ENCODE data around the gene ANKRD13B. TPM values are rescaled to one million over a fixed set of nuclear protein-coding genes. Genes with fewer than 3 reads are reported as not detected.
A peak's percentile ranks its signal among the peaks of the same experiment; 100 is the strongest.

Gene ANKRD13B
- total RNA-seq, 4 donors from 2014 or later = 19.0 to 50.1 (median 26.4) TPM

GRCh38 chr17:29586676-29587469, 6.1 kb upstream of the ANKRD13B start:
- Histone ChIP-seq H3K4me3 (peak overlapping the region in 3 of 4 donors; percentile 87 to 97 (median 96)), H3K9me3 (no peaks in the 10 kb centered on the region), H3K4me1 (peaks cover 0 to 91% (median 63%) of the 10 kb centered on the region in 4 donors), H3K27me3 (no peaks in the 10 kb centered on the region), H3K27ac (peak overlapping the region; percentile 32 to 95 (median 86)), H3K36me3 (peaks cover 0 to 15% (median 6%) of the 10 kb centered on the region in 3 donors)
- WGBS, 2 donors = 48 to 52% methylated on average over 9 of the region's 9 CpGs
- no peak for DNase-seq (ENCODE audit: low spot score in 2 of 2)
- TF ChIP-seq POLR2A (IDR thresholded peaks at IDR 0.05) = no peak
- TF ChIP-seq EP300 (IDR thresholded peaks at IDR 0.05) = no peak
- no peak for TF ChIP-seq CTCF (IDR thresholded peaks at IDR 0.05)

GRCh38 chr17:29587591-29587990, 5.3 kb upstream of the ANKRD13B start:
- 44 to 51% methylated on average over 6 of the region's 6 CpGs for WGBS, 2 donors
- TF ChIP-seq EP300 (IDR thresholded peaks at IDR 0.05) (no peak), CTCF (IDR thresholded peaks at IDR 0.05) (no peak), POLR2A (IDR thresholded peaks at IDR 0.05) (no peak)
- Histone ChIP-seq H3K27me3 (no peaks in the 10 kb centered on the region), H3K9me3 (no peaks in the 10 kb centered on the region), H3K27ac (peak overlapping the region; percentile 32 to 95 (median 86)), H3K4me1 (peaks cover 0 to 91% (median 68%) of the 10 kb centered on the region in 4 donors), H3K4me3 (peak overlapping the region; percentile 81 to 97 (median 92)), H3K36me3 (peaks cover 0 to 7% (median 0%) of the 10 kb centered on the region in 3 donors)
- DNase-seq (ENCODE audit: low spot score in 2 of 2) = no peak

DNA sequence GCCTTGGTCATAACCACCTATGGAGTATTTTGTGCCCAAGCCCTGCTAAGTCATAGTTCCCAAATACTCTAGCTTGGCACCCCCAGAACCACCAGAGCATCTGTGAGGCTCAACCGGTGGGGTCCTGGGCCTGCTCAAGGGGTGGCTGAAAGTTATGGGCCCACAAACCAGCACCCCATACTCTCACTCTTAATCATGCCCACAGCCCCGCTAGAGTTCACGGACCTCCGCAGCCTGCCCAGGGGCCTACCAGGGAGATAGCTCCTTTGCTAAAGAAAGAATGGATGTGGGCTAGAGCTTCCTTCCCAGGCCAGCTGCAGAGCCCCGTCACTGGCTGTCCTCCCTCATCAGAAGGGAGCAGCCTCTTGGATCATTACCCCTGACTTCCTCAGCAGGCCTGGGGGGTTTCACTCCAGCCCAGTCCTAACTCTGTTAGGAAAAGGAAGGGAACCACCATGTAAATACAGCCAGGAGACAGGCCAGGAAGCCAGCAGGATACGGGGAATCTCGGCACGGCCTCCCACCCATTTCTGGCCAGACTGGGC, 4.8 kb upstream of the ANKRD13B start:
- H3K9me3 ChIP-seq = no peaks in the 10 kb centered on the region
- H3K36me3 ChIP-seq = peaks cover 0 to 2% (median 0%) of the 10 kb centered on the region in 3 donors
- 8 to 16% methylated on average over 5 to 8 of the region's 8 CpGs for WGBS, 2 donors
- TF ChIP-seq CTCF (IDR thresholded peaks at IDR 0.05) = no peak
- no peak for TF ChIP-seq EP300 (IDR thresholded peaks at IDR 0.05)
- TF ChIP-seq POLR2A (IDR thresholded peaks at IDR 0.05) = no peak
- peak overlapping the region; percentile 81 to 97 (median 92) for H3K4me3 ChIP-seq
- peak overlapping the region; percentile 80 to 95 (median 88) for H3K27ac ChIP-seq
- peaks cover 0 to 90% (median 69%) of the 10 kb centered on the region in 4 donors for H3K4me1 ChIP-seq
- DNase-seq (ENCODE audit: low spot score in 2 of 2) = no peak
- no peaks in the 10 kb centered on the region for H3K27me3 ChIP-seq

GRCh38 chr17:29588562-29589411, 4.1 kb upstream of the ANKRD13B start:
- 0 to 1% methylated on average over 27 to 47 of the region's 72 CpGs for WGBS, 2 donors
- TF ChIP-seq POLR2A (IDR thresholded peaks at IDR 0.05) = no peak
- no peak for TF ChIP-seq CTCF (IDR thresholded peaks at IDR 0.05)
- peak in 1 of 2 donors; percentile 30 for TF ChIP-seq EP300 (IDR thresholded peaks at IDR 0.05)
- Histone ChIP-seq H3K27ac (peak overlapping the region; percentile 80 to 95 (median 88)), H3K4me1 (peaks cover 0 to 84% (median 67%) of the 10 kb centered on the region in 4 donors), H3K9me3 (no peaks in the 10 kb centered on the region), H3K4me3 (peak overlapping the region; percentile 81 to 97 (median 92)), H3K36me3 (no peaks in the 10 kb centered on the region), H3K27me3 (no peaks in the 10 kb centered on the region)
- DNase-seq (ENCODE audit: low spot score in 2 of 2) = no peak

Data from tibial nerve (tissue), 4 donors.